OCI-LY1 (cell line): ENCODE data around the gene TSR3.

Experiments
- H2AFZ ChIP-seq: fragments of 200-600 bp; sonication (generic), shearing (Covaris generic); 2 replicates; pipeline ENCODE4 v1.6.0; 2014; ENCODE audit warnings: antibody characterized with exemption, mild to moderate bottlenecking, low read length
- H3F3A ChIP-seq: fragments of 200-600 bp; sonication (generic), shearing (Covaris generic); 2 replicates; pipeline ENCODE4 v1.6.0; 2014; ENCODE audit warnings: mild to moderate bottlenecking, antibody characterized with exemption, low read length, moderate library complexity; ENCODE audit not compliant: insufficient read depth
- H3K27ac ChIP-seq: fragments of 200-600 bp; sonication (generic); 2 replicates; pipeline ENCODE4 v1.5.1; 2014; ENCODE audit warnings: low read length, mixed run types, mild to moderate bottlenecking, low read depth; ENCODE audit not compliant: poor library complexity, severe bottlenecking
- H3K27me3 ChIP-seq: fragments of 200-600 bp; sonication (generic); 2 replicates; pipeline ENCODE4 v1.6.0; 2014; ENCODE audit warnings: antibody characterized with exemption, mild to moderate bottlenecking, low read length, moderate library complexity; ENCODE audit not compliant: insufficient read depth
- H3K36me3 ChIP-seq: fragments of 200-600 bp; sonication (generic); 2 replicates; pipeline ENCODE4 v1.6.1; 2014; ENCODE audit warnings: mild to moderate bottlenecking, antibody characterized with exemption, low read length, moderate library complexity, mixed read lengths; ENCODE audit not compliant: insufficient read depth
- H3K4me1 ChIP-seq: fragments of 200-600 bp; sonication (generic); 2 replicates; pipeline ENCODE4 v1.5.1; 2014; ENCODE audit warnings: mild to moderate bottlenecking, low read length, moderate library complexity; ENCODE audit not compliant: insufficient read depth, severe bottlenecking
- H3K4me2 ChIP-seq: fragments of 200-600 bp; sonication (generic), shearing (Covaris generic); 2 replicates; pipeline ENCODE4 v1.6.1; 2014; ENCODE audit warnings: low read length
- H3K4me3 ChIP-seq: fragments of 200-600 bp; sonication (generic); 2 replicates; pipeline ENCODE4 v1.5.1; 2014; ENCODE audit warnings: low read length, low read depth, mild to moderate bottlenecking, mixed read lengths; ENCODE audit not compliant: poor library complexity, severe bottlenecking
- H3K79me2 ChIP-seq: fragments of 200-600 bp; shearing (Covaris generic); 2 replicates; pipeline ENCODE4 v1.6.1; 2016; ENCODE audit warnings: mixed run types, low read length, mixed read lengths; ENCODE audit not compliant: insufficient read depth
- H3K9ac ChIP-seq: fragments of 200-600 bp; sonication (generic), shearing (Covaris generic); 2 replicates; pipeline ENCODE4 v1.6.1; 2014; ENCODE audit warnings: mild to moderate bottlenecking, low read length, mixed read lengths
- H3K9me2 ChIP-seq: fragments of 200-600 bp; sonication (generic), shearing (Covaris generic); 2 replicates; pipeline ENCODE4 v1.6.1; 2014; ENCODE audit warnings: low read depth, mild to moderate bottlenecking, low read length, mixed read lengths
- H3K9me3 ChIP-seq: fragments of 200-600 bp; shearing (Covaris generic); 2 replicates; pipeline ENCODE4 v1.6.1; 2014; ENCODE audit warnings: low read length, mixed read lengths
- H4K20me1 ChIP-seq: fragments of 200-600 bp; sonication (generic), shearing (Covaris generic); 2 replicates; pipeline ENCODE4 v1.6.0; 2016; ENCODE audit warnings: mild to moderate bottlenecking, low read length; ENCODE audit not compliant: insufficient read depth
- EZH2 ChIP-seq: fragments of 200-600 bp; sonication (generic), shearing (Covaris generic); IDR thresholded peaks from 2 replicates; pipeline ENCODE4 v1.8.0; 2017; ENCODE audit warnings: borderline replicate concordance, mixed run types, mild to moderate bottlenecking, antibody characterized with exemption, low read length, moderate library complexity, mixed read lengths
- TF ChIP-seq, protein P1 (sequence below): fragments of 200-600 bp; sonication (generic), shearing (Covaris generic); IDR thresholded peaks from 2 replicates; pipeline ENCODE4 v1.5.1; 2017; ENCODE audit warnings: mild to moderate bottlenecking, antibody characterized with exemption, low read length, moderate library complexity, mixed read lengths

The TSR3 gene

GRCh38 chr16:1312467-1312816, 39.2 kb downstream of the TSR3 start:
- Histone ChIP-seq H3K4me1 (peaks cover 17% of the 10 kb centered on the region), H3K36me3 (peaks cover 63% of the 10 kb centered on the region)

GRCh38 chr16:1311738-1312466, 39.8 kb downstream of the TSR3 start:
- H3K36me3 ChIP-seq, result peaks cover 57% of the 10 kb centered on the region
- peaks cover 17% of the 10 kb centered on the region for H3K4me1 ChIP-seq
- H3K4me2 ChIP-seq, result peak overlapping the region; percentile 90
- H3K9ac ChIP-seq, result peak overlapping the region; percentile 92; the same call in 1 of the 2 replicates
- peaks cover 45% of the 10 kb centered on the region for H3K79me2 ChIP-seq
- peak overlapping the region; percentile 96 for H3K4me3 ChIP-seq
- no peaks in the 10 kb centered on the region for H4K20me1 ChIP-seq
- H3K27ac ChIP-seq, result no peak overlapping the region
- no peaks in the 10 kb centered on the region for H3K9me2 ChIP-seq
- TF ChIP-seq EZH2, result no peak
- TF ChIP-seq, protein P1, sequence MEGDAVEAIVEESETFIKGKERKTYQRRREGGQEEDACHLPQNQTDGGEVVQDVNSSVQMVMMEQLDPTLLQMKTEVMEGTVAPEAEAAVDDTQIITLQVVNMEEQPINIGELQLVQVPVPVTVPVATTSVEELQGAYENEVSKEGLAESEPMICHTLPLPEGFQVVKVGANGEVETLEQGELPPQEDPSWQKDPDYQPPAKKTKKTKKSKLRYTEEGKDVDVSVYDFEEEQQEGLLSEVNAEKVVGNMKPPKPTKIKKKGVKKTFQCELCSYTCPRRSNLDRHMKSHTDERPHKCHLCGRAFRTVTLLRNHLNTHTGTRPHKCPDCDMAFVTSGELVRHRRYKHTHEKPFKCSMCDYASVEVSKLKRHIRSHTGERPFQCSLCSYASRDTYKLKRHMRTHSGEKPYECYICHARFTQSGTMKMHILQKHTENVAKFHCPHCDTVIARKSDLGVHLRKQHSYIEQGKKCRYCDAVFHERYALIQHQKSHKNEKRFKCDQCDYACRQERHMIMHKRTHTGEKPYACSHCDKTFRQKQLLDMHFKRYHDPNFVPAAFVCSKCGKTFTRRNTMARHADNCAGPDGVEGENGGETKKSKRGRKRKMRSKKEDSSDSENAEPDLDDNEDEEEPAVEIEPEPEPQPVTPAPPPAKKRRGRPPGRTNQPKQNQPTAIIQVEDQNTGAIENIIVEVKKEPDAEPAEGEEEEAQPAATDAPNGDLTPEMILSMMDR, result no peak
- no peaks in the 10 kb centered on the region for H3K27me3 ChIP-seq
- H3K9me3 ChIP-seq, result no peaks in the 10 kb centered on the region
- no peak overlapping the region for H2AFZ ChIP-seq
- H3F3A ChIP-seq, result no peaks in the 10 kb centered on the region

More at GRCh38 chr16:1312467-1312816, 39.2 kb downstream of the TSR3 start:
- Histone ChIP-seq H4K20me1 (no peaks in the 10 kb centered on the region), H3K9me3 (no peaks in the 10 kb centered on the region), H3K9me2 (no peaks in the 10 kb centered on the region), H3K27me3 (no peaks in the 10 kb centered on the region), H3F3A (no peaks in the 10 kb centered on the region), H2AFZ (no peak overlapping the region), H3K79me2 (peaks cover 45% of the 10 kb centered on the region), H3K4me3 (no peak overlapping the region), H3K9ac (no peak overlapping the region; the same call in 1 of the 2 replicates), H3K27ac (no peak overlapping the region), H3K4me2 (peak overlapping the region; percentile 90; the same call in 1 of the 2 replicates)
- TF ChIP-seq, protein P1, result no peak
- no peak for TF ChIP-seq EZH2

GRCh38 chr16:1311212-1311737, 40.4 kb downstream of the TSR3 start:
- no peaks in the 10 kb centered on the region for H3K27me3 ChIP-seq
- no peaks in the 10 kb centered on the region for H4K20me1 ChIP-seq
- peak overlapping the region; percentile 92 for H3K9ac ChIP-seq
- peaks cover 45% of the 10 kb centered on the region for H3K79me2 ChIP-seq
- H3K27ac ChIP-seq, result no peak overlapping the region
- H2AFZ ChIP-seq, result no peak overlapping the region
- H3K4me1 ChIP-seq, result peaks cover 17% of the 10 kb centered on the region
- H3K4me2 ChIP-seq, result peak overlapping the region; percentile 90
- no peaks in the 10 kb centered on the region for H3K9me3 ChIP-seq
- peaks cover 51% of the 10 kb centered on the region for H3K36me3 ChIP-seq
- H3K4me3 ChIP-seq, result peak overlapping the region; percentile 96
- TF ChIP-seq, protein P1, result no peak
- TF ChIP-seq EZH2, result no peak
- H3K9me2 ChIP-seq, result no peaks in the 10 kb centered on the region
- H3F3A ChIP-seq, result no peaks in the 10 kb centered on the region
